ENCODE measurements around the gene ASAH2B.

ASAH2B gene

GRCh38 chr10:50799595-50799994 is 59.9 kb downstream of the ASAH2B start:
- DNase-seq = no peak

GRCh38 chr10:50805981-50806622 is 66.4 kb downstream of the ASAH2B start:
- no peak for DNase-seq

- no peak for DNase-seq
Observed at GRCh38 chr10:50807851-50808776, 68.4 kb downstream of the ASAH2B start.
